Measurements from ENCODE around the gene SYAP1. TPM values are rescaled to one million over a fixed set of nuclear protein-coding genes. Genes with fewer than 3 reads are reported as not detected.
A peak's percentile ranks its signal among the peaks of the same experiment; 100 is the strongest.
"Not testable (repeated sequence)": the region's sequence is repeated elsewhere in the genome, so short reads cannot be mapped to it uniquely, and the experiment has no call there.

SYAP1 gene
- total and polyA plus RNA-seq, 8 donors = 9.8 to 43.2 (median 20.6) TPM

- 8 to 50% (median 14%) methylated on average over 1 to 6 of the region's 6 CpGs for WGBS, 5 donors
- intact Hi-C loops (cut with DNase I; ENCODE audit: low total_unique reads) = loop anchor here (10.0 kb wide), 1 partner anchor 66 kb away; the partner anchor contains the start of gene TXLNG
- no peaks in the 10 kb centered on the region for H3K9me3 ChIP-seq
Measured at GRCh38 chrX:16718824-16719333, 533 bp upstream of the SYAP1 start.

GRCh38 chrX:16722481-16722880, 3.1 kb downstream of the SYAP1 start:
- intact Hi-C loops (cut with DNase I; ENCODE audit: low total_unique reads) = no loop called here
- WGBS, 5 donors = 56 to 80% (median 73%) methylated on average over 4 of the region's 4 CpGs
- Histone ChIP-seq H3K9me3 (no peaks in the 10 kb centered on the region), H3K27ac (peak overlapping the region in 3 of 5 donors; percentile 15 to 41 (median 39)), H3K4me3 (no peak overlapping the region), H3K36me3 (peaks cover 0 to 10% (median 0%) of the 10 kb centered on the region in 4 donors), H3K27me3 (no peaks in the 10 kb centered on the region), H3K4me1 (peaks cover 0 to 59% (median 40%) of the 10 kb centered on the region in 4 donors)
- TF ChIP-seq EP300 (IDR thresholded peaks at IDR 0.05) (no peak), POLR2A (IDR thresholded peaks at IDR 0.05) (no peak), CTCF (IDR thresholded peaks at IDR 0.05) (no peak), POLR2AphosphoS5 (IDR thresholded peaks at IDR 0.05) (no peak)
- no peak for DNase-seq

More at GRCh38 chrX:16718824-16719333, 533 bp upstream of the SYAP1 start:
- H3K4me3 ChIP-seq = peak overlapping the region; percentile 54 to 82 (median 72)
- H3K27me3 ChIP-seq = peaks cover 0 to 7% (median 0%) of the 10 kb centered on the region in 3 donors
- peaks cover 0 to 41% (median 32%) of the 10 kb centered on the region in 4 donors for H3K4me1 ChIP-seq
- DNase-seq = no peak
- TF ChIP-seq POLR2AphosphoS5 (IDR thresholded peaks at IDR 0.05) (no peak), CTCF (IDR thresholded peaks at IDR 0.05) (no peak)
- H3K36me3 ChIP-seq = no peaks in the 10 kb centered on the region
- peak overlapping the region; percentile 85 to 98 (median 95) for H3K27ac ChIP-seq

GRCh38 chrX:16725072-16725471, 5.7 kb downstream of the SYAP1 start:
- no peak overlapping the region for H3K4me3 ChIP-seq
- H3K36me3 ChIP-seq = peaks cover 0 to 10% (median 0%) of the 10 kb centered on the region in 4 donors
- intact Hi-C loops (cut with DNase I; ENCODE audit: low total_unique reads) = no loop called here
- peaks cover 0 to 60% (median 36%) of the 10 kb centered on the region in 4 donors for H3K4me1 ChIP-seq
- no peaks in the 10 kb centered on the region for H3K9me3 ChIP-seq
- TF ChIP-seq EP300 (IDR thresholded peaks at IDR 0.05) (no peak), CTCF (IDR thresholded peaks at IDR 0.05) (no peak), POLR2AphosphoS5 (IDR thresholded peaks at IDR 0.05) (no peak), POLR2A (IDR thresholded peaks at IDR 0.05) (no peak)
- no peaks in the 10 kb centered on the region for H3K27me3 ChIP-seq
- peak overlapping the region in 1 of 5 donors; percentile 9 for H3K27ac ChIP-seq
- 77 to 91% (median 90%) methylated on average over 7 of the region's 7 CpGs for WGBS, 5 donors
- no peak for DNase-seq

- H3K36me3 ChIP-seq = peaks cover 0 to 10% (median 0%) of the 10 kb centered on the region in 4 donors
- H3K4me3 ChIP-seq; DNase-seq; H3K9me3 ChIP-seq; H3K27me3 ChIP-seq; intact Hi-C loops (cut with DNase I; ENCODE audit: low total_unique reads): not testable (repeated sequence)
- peaks cover 0 to 51% (median 26%) of the 10 kb centered on the region in 4 donors for H3K4me1 ChIP-seq
- peak overlapping the region in 2 of 5 donors; percentile 2 to 35 for H3K27ac ChIP-seq
- 42 to 68% (median 58%) methylated on average over 5 of the region's 5 CpGs for WGBS, 5 donors
Measured at GRCh38 chrX:16726347-16726988, 7.1 kb downstream of the SYAP1 start.

GRCh38 chrX:16727637-16728036, 8.2 kb downstream of the SYAP1 start:
- TF ChIP-seq POLR2A (IDR thresholded peaks at IDR 0.05) (no peak), CTCF (IDR thresholded peaks at IDR 0.05) (no peak), EP300 (IDR thresholded peaks at IDR 0.05) (no peak), POLR2AphosphoS5 (IDR thresholded peaks at IDR 0.05) (no peak)
- peaks cover 0 to 40% (median 16%) of the 10 kb centered on the region in 4 donors for H3K4me1 ChIP-seq
- DNase-seq = no peak
- intact Hi-C loops (cut with DNase I; ENCODE audit: low total_unique reads) = no loop called here
- H3K36me3 ChIP-seq = peaks cover 0 to 10% (median 0%) of the 10 kb centered on the region in 4 donors
- peak overlapping the region in 1 of 5 donors; percentile 35 for H3K27ac ChIP-seq
- no peaks in the 10 kb centered on the region for H3K9me3 ChIP-seq
- H3K27me3 ChIP-seq = no peaks in the 10 kb centered on the region
- no peak overlapping the region for H3K4me3 ChIP-seq
